HG03135 (cell line): ENCODE results near the gene CTRL.
"Not testable (repeated sequence)": the region's sequence is repeated elsewhere in the genome, so short reads cannot be mapped to it uniquely, and the experiment has no call there.

Source experiments
- ATAC-seq: cut with Tn5 transposase; IDR thresholded peaks from one replicate; pipeline ENCODE4 v1.9.1; 2021; ENCODE audit warnings: mild to moderate bottlenecking, moderate library complexity; ENCODE audit not compliant: unreplicated experiment

The CTRL gene

GRCh38 chr16:67931712-67932461 is at the start of gene CTRL:
Gene CTRL (minus strand): TSS chr16:67931862. CDS start chr16:67931852, 10 bp downstream.
- no peak for ATAC-seq

- no peak for ATAC-seq
These were observed 48.5 kb upstream of the CTRL start, which contains the start of gene DPEP3 for GRCh38 chr16:67979955-67980678. Gene DPEP3 (minus strand): TSS chr16:67980499. CDS start chr16:67980380, 119 bp downstream.

GRCh38 chr16:67977469-67978227 is 46.0 kb upstream of the CTRL start:
- no peak for ATAC-seq

GRCh38 chr16:67977005-67977404 is 45.3 kb upstream of the CTRL start:
- no peak for ATAC-seq

DNA sequence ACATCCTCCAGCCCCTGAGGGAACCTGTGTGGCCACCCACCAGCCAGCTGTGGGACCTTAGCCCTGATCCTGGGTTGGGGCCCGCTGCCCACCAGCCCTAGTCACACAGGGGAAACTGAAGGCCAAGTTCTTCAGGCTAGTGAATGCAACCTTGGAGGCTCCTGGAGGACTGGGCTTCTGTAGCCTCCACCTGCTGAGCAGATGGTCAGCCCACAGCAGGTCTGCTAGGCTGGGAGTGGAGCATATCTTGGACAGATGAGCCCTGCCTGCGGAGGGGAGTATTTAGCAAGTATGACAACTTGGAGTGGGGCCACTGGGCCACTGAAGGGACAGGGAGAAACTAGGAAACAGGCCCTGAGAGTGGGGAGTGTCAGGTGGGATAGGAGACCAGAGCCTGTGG is 44.5 kb upstream of the CTRL start:
- no peak for ATAC-seq

GRCh38 chr16:67975321-67976105 is 43.9 kb upstream of the CTRL start:
- no peak for ATAC-seq

GRCh38 chr16:67972285-67972684 is 40.6 kb upstream of the CTRL start:
- not testable (repeated sequence) for ATAC-seq

DNA sequence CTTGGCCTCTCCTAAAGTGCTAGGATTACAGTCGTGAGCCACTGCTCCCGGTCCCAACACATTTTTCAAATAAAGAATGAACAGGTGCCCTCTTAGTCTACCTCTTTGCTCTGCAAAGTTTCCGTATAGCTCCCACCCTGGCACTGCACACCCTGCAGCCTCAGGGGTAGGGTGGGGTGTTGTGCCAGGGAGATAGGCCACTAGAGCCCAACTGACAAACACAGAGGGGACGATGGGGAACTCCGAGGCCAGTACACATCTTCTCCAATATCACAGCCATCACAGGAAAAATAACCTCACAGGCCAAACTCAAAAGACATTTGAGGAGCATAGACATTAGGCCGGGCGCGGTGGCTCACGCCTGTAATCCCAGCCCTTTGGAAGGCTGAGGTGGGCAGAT is 39.4 kb upstream of the CTRL start:
- ATAC-seq = no peak

GRCh38 chr16:67969254-67970039 is 37.8 kb upstream of the CTRL start:
- peak; percentile 26 for ATAC-seq

GRCh38 chr16:67968400-67969253 is 37.0 kb upstream of the CTRL start, which contains the start of gene SLC12A4:
Gene SLC12A4 (minus strand): TSS chr16:67968637. CDS start chr16:67968553, 84 bp downstream.
- peak; percentile 79 for ATAC-seq

- peak; percentile 18 for ATAC-seq
These were observed 36.3 kb upstream of the CTRL start for GRCh38 chr16:67967958-67968399.

DNA sequence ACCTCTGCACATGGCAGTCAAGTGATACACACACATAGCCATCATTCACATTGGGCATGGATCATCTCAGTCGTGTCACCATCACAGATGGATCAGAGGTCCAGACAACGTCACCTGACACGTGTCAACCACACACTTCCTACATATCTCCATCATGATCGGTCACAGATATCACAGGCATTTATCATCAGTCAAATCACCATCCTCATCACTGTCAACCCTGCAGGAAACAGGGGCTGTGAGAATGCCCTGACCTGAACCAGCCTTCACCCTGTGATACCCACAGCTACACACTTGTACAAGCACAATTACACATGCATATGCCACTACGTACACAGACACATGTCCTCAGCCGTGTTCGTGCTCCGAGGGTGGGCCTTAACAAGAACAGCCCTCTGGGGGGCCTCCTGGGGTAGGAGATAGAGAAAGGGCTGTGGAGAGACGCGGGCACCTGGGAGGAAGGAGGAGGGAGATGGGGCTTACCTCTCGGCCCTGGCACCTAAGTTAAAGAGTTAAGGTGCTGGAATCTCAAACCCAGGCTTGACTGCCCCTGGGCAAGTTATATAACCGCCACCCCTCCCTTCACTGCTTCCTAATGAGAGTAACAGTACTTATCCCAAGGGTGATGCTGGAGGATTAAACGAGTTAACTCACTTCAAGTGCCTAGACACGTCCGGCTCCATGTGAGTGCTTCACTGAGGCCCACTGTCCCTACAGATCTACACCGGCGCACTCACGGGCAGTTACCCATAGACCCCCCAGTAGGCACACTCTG is 35.7 kb upstream of the CTRL start:
- ATAC-seq = no peak

DNA sequence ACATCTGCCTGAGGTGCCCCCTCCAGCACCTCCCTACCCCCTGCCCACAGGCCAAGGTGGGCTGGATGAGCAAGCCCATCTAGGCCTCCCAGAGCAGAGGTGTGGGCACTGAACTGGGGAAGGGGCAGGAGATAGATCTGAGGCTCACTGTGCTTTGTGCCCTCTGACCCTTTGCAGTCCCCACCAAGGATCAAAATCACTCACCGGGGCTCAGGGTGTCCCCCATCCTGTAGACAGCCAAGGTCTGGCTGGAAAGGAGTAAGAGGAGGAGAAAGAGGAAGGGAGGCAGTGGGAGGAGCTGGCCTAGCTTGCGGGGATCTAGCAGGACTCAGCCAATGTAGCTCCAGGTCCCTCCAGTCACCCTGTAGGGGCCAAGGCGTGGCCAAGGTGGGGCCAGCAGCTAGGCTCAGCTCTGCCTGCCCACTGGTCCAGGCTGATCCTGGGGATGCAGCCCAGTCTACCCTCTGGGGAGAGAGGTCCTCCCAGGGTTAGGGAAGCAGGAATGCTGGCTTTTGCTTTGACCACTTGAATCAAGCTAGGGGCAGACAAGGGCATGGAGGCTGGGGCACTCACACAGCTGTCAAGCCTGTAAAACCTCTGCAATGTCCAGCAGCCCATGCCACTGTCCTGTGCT is 35.0 kb upstream of the CTRL start:
- ATAC-seq = no peak

GRCh38 chr16:67965668-67966548 is 34.2 kb upstream of the CTRL start:
- no peak for ATAC-seq

GRCh38 chr16:67964477-67965131 is 32.9 kb upstream of the CTRL start:
- no peak for ATAC-seq
